ENCODE results near the gene MST1.
"Not testable (repeated sequence)": the region's sequence is repeated elsewhere in the genome, so short reads cannot be mapped to it uniquely, and the experiment has no call there.

Gene MST1

GRCh38 chr3:49700453-49701128 is 11.3 kb upstream of the MST1 start:
- no peak for DNase-seq

GRCh38 chr3:49700014-49700413 is 10.7 kb upstream of the MST1 start:
- DNase-seq: no peak

DNA sequence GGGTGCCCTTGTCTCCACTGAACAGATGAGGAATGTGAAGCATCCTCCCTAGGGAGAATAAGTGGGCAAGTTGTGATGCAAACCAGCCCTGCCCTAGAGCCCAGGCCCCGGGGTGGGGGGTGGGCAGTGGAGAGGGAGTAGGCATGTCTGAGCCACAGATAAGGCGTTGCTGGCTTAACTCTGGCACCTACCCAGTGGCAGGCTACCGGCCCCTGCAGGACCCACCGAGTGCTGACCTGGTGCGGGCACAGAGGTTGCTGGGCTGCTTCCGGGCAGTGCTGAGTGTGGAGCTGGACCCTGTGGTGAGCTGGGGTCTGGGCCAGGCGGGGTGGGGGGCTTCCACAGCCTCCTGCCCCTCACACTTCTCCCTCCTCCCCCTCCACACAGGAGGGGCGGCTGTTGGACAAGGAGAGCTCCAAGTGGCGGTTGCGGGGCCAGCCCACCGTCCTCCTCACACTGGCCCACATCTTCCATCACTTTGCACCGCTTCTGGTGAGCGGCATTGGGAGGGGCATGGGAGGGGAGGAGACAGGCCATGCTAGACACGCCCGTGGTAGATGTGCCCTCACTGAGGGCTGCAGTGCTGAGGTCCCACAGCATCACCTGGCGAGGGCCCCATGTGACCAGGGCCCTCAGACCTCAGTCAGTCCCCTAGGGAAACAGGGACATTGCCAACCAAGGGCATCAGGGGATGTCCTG is 10.2 kb upstream of the MST1 start:
- DNase-seq: no peak

DNA sequence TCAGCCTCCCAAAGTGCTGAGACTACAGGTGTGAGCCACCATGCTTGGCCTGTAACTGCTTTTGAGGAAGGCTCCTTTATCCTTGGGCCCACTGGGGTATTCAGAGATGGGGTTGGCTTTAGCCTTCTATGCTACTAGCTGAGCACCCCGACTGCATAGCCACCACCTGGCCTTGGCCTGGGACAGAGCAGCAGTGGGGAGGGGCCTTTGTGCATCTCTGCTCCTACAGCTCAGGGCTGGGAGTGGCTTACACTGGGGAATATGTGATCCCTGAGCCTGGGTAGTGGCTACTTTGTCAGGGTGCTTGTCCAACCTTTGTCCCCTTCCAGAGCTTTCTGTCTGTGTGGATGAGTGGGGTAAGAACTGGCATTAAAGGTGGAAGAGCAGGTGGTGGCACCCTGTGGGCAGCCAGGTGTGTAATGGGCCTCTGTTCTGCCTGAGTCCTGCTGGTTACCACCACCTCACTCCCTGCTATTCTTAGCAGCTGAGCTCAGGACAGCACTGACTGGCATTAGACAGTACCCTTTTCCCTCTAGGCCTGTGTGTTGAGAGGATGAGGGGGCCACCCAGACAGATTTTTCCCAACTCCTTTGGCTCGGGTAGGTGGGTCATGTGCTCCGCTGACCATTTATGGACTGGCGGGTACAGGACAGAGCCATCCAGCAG is 6.2 kb upstream of the MST1 start:
- not testable (repeated sequence) for DNase-seq

- not testable (repeated sequence) for DNase-seq
These were observed 5.3 kb upstream of the MST1 start for GRCh38 chr3:49694409-49695070.

- not testable (repeated sequence) for DNase-seq
These were observed 2.2 kb upstream of the MST1 start for GRCh38 chr3:49691481-49691880.

DNA sequence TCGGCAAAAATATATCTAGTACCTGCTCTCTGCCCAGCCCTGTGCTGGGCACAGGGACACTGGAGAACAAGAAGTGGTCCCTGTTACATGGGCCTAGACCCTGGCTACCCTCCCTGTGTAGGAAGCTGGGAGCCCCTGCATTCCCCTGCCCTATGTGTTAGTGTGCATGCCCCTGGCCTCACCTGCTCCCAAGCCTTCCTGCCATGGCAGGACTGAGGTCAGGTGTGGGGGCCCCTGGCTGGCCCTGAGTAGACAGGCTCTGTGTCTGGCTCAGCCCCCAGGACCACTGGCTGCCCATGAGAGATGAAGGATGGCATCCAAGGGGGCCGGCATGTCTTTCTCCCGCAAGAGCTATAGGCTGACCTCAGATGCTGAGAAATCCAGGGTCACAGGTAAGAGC is 1.6 kb upstream of the MST1 start:
- not testable (repeated sequence) for DNase-seq

- not testable (repeated sequence) for DNase-seq
These were observed 792 bp upstream of the MST1 start for GRCh38 chr3:49689908-49690624.

GRCh38 chr3:49688338-49689045 is 782 bp downstream of the MST1 start:
- DNase-seq: not testable (repeated sequence)

DNA sequence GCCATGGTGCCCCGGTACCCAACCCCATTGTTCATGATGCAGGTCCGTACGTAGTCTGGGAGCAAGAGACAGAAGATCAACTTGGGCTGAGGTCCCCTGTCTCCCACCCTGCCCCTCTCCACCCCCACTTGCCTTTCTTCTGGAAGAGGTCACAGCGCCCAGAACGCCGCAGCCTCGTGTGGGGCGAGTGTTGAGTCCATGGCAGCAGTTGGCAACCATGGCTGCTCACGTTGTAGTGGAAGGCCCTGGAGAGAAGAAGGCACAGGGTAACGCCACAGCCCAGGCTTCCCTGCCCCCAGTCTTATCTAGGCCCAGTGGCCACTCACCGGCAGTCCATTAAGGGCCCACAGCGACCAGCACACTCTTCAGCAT is 1.9 kb downstream of the MST1 start:
- not testable (repeated sequence) for DNase-seq

DNA sequence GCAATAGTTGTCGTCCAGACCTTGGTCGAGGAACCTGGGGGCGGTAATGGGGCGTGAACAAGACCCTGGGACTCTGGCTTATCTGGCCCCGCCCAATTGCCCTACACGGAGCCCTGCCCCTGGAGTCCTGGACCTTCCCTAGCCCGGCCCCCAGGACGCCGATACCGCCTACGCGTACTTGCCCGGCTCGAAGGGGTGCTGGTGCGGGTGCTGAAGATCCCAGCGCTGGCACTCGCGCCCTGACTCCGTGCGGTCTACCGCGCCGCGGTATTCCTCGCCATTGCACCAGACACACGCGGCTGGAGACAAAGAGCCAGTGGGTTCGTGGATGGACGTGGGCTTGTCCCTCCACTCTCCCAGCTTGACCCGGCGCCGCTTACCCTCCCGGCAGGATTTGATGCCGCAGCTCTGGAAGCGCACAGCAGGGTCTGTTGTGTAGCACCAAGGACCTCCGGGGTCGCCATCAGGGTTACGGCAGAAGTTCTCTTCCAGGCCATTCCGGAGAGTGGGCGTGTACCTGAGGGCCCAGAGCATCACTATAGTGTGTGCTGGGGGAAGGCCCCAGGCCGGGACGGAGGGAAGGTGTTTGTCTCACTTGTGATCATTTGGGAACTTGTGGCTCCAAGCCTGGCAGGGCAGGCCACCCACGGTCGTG is 2.4 kb downstream of the MST1 start:
- DNase-seq: not testable (repeated sequence)

- DNase-seq: not testable (repeated sequence)
These were observed 2.9 kb downstream of the MST1 start for GRCh38 chr3:49686346-49686745.

DNA sequence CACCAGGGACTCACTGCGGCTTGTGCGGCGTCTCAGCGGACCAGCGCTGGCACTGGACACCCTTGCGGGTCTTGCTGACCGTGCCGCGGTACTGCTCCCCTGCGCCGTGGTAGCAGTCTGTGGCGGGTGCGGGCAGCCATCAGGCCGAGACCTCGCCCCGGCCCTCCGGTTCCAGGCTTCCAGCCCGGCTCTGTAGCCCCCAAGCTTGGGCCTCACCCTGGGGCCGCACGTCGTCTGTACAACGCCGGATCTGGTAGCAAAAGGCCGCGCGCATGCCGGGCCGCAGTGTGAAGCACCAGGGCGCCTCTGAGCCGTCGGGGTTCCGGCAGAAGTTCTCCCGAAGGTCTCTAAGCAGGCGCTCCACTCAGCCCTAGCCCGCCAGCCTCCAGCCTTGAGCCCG is 3.4 kb downstream of the MST1 start:
- DNase-seq: not testable (repeated sequence)

DNA sequence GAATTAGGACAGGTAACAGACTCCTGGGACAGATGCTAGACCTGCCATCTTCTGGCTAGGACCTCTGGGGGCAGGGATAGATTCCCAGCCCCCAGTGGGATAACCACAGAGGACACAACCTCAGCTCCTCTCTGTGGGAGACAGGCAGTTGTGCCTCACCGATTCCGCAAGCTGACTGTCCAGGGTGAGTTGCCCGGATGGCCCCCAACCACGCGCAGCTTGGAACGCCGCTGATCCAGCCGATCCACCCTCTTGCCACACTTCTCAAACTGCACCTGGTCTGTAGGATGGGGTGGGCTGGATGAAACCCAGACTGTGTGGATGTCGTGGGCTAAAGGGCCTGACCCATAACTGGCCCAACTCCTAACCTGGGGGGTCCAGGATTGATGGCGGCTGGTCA is 4.2 kb downstream of the MST1 start:
- not testable (repeated sequence) for DNase-seq

GRCh38 chr3:49684453-49684852 is 4.8 kb downstream of the MST1 start:
- not testable (repeated sequence) for DNase-seq

GRCh38 chr3:49683162-49683561 is 6.1 kb downstream of the MST1 start:
- no peak for DNase-seq

- no peak for DNase-seq
These were observed 7.7 kb downstream of the MST1 start for GRCh38 chr3:49681543-49681942.

GRCh38 chr3:49681232-49681522 is 8.1 kb downstream of the MST1 start:
- DNase-seq: no peak

DNA sequence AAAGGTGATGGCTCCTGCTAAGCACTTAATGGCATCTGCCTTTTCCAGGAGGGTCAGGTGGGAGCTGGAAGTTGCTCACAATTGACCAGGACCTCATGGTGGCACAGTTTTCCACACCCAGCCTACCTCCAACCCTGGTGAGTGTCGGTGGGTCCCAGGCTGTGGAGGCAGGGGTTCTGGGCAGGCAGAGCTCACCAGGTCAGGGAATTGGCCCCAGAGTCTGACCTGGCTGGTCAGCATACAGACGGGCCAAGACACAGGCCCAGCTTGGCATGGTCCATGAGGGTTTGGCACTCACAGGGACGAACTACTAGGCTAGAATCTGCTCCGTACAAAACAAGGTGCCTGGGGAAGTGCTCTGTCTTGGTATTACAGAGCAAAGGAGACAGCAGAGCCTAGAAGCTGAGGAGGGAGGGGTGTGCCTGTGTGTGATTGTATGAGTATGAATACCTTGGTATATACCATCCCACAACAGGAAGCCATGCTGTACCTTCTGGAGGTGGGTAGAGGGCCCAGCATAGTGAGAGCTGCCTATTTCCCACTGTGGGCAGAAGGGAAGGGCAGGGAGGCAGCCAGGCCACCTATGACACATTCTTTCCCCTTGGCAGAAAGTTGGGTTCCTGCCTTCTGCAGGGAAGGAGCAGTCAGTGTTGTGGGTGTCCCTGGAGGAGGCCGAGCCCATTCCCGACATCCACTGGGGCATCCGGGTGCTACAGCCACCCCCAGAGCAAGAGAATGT is 8.6 kb downstream of the MST1 start:
- DNase-seq: no peak

DNA sequence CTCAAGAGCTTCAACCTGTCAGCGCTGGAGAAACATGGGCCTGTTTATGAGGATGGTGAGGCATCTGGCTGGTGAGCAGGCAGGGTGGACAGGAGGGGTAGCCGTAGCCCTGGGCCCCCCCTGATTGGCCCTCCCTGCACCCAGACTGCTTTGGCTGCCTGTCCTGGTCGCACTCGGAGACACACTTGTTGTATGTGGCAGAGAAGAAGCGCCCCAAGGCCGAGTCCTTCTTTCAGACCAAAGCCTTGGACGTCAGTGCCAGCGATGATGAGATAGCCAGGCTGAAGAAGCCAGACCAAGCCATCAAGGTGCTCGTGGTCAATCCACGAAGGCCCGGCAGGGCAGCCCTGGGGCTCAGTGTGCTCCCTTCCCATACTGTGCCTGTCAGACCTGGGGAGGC is 13.4 kb downstream of the MST1 start:
- DNase-seq: no peak

GRCh38 chr3:49674497-49674983 is 14.7 kb downstream of the MST1 start:
- DNase-seq: no peak
